ENCODE data around the gene C1QTNF5.

C1QTNF5 gene

GRCh38 chr11:119316729-119317591, 23.7 kb downstream of the C1QTNF5 start, which contains the start of gene MCAM:
Gene MCAM, minus strand, starts transcription at chr11:119317130. Its CDS starts 29 bp downstream, at chr11:119317101.
- DNase-seq: no peak

GRCh38 chr11:119316016-119316728, 24.5 kb downstream of the C1QTNF5 start:
- no peak for DNase-seq

- no peak for DNase-seq
These were observed 25.3 kb downstream of the C1QTNF5 start for GRCh38 chr11:119315131-119316015.

- no peak for DNase-seq
These were observed 26.0 kb downstream of the C1QTNF5 start for GRCh38 chr11:119314726-119315125.

- DNase-seq: no peak
These were observed 30.0 kb downstream of the C1QTNF5 start for GRCh38 chr11:119310682-119311052.

- DNase-seq: no peak
These were observed 30.6 kb downstream of the C1QTNF5 start for GRCh38 chr11:119309953-119310681.

GRCh38 chr11:119309411-119309810, 31.3 kb downstream of the C1QTNF5 start:
- DNase-seq: no peak

- DNase-seq: no peak
These were observed 32.7 kb downstream of the C1QTNF5 start for GRCh38 chr11:119307974-119308373.

- no peak for DNase-seq
These were observed 33.5 kb downstream of the C1QTNF5 start for GRCh38 chr11:119307219-119307618.

GRCh38 chr11:119306373-119306890, 34.3 kb downstream of the C1QTNF5 start:
- DNase-seq: no peak

- no peak for DNase-seq
These were observed 34.9 kb downstream of the C1QTNF5 start for GRCh38 chr11:119305556-119306372.

GRCh38 chr11:119303227-119303718, 37.4 kb downstream of the C1QTNF5 start:
- DNase-seq: no peak

- no peak for DNase-seq
These were observed 40.3 kb downstream of the C1QTNF5 start for GRCh38 chr11:119300198-119300964.

GRCh38 chr11:119299416-119299815, 41.3 kb downstream of the C1QTNF5 start:
- DNase-seq: no peak

- no peak for DNase-seq
These were observed 42.0 kb downstream of the C1QTNF5 start for GRCh38 chr11:119298726-119299125.

- DNase-seq: no peak
These were observed 42.7 kb downstream of the C1QTNF5 start for GRCh38 chr11:119297938-119298337.

GRCh38 chr11:119295178-119295577, 45.5 kb downstream of the C1QTNF5 start:
- DNase-seq: no peak

- no peak for DNase-seq
These were observed 47.2 kb downstream of the C1QTNF5 start for GRCh38 chr11:119293461-119293860.

- DNase-seq: no peak
These were observed 49.7 kb downstream of the C1QTNF5 start for GRCh38 chr11:119290894-119291497.
